ENCODE measurements around the gene MEG3. TPM values are rescaled to one million over a fixed set of nuclear protein-coding genes. Genes with fewer than 3 reads are reported as not detected.

MEG3 gene
- total and polyA plus RNA-seq, 2 of the 8 experiments (the other 6 are each of a cell fraction or from before 2014, with no cell fraction given), result 0.17 to 1.1 TPM

- ChIA-PET POLR2A (ENCODE audit: partially characterized antibody) (no interaction called here), CTCF (ENCODE audit: partially characterized antibody) (interaction anchor here (1.6 kb wide), 1 partner anchor 9 kb away, joined by 5 read pairs; no protein-coding TSS in a partner anchor)
- Histone ChIP-seq H2BK12ac (ENCODE audit: low read depth, low read length) (no peak overlapping the region), H3K56ac (replicated peaks; ENCODE audit: insufficient read length, low read depth, low read length) (no peak overlapping the region), H2BK120ac (replicated peaks; ENCODE audit: low read depth, low read length) (no peak overlapping the region), H3K18ac (ENCODE audit: extremely low read depth, low read length) (no peak overlapping the region), H3K79me2 (ENCODE audit: control insufficient read depth in 1 of 2, insufficient read depth in 2 of 2, low read length in 2 of 2) (no peaks in the 10 kb centered on the region), H3K79me1 (ENCODE audit: low read depth, low read length) (no peaks in the 10 kb centered on the region), H3K23ac (ENCODE audit: insufficient read length) (no peak overlapping the region), H2BK20ac (ENCODE audit: low read length) (no peak overlapping the region), H4K91ac (replicated peaks; ENCODE audit: insufficient read length, low read length) (no peak overlapping the region), H2AK5ac (ENCODE audit: low read depth, low read length) (no peak overlapping the region), H3K36me3 (ENCODE audit: control insufficient read depth in 2 of 4, insufficient read depth in 4 of 4, low read length in 3 of 4) (no peaks in the 10 kb centered on the region), H4K8ac (ENCODE audit: extremely low read depth, insufficient read depth, low read length) (no peak overlapping the region), H3K27ac (ENCODE audit: low read depth, low read length) (no peak overlapping the region), H3K4ac (replicated peaks; ENCODE audit: insufficient read length, low read depth, low read length) (no peak overlapping the region), H3K4me3 (ENCODE audit: extremely low read depth in 1 of 4, insufficient read depth in 2 of 4, low read depth in 3 of 4, low read length in 4 of 4) (no peak overlapping the region), H2AFZ (ENCODE audit: low read length) (no peak overlapping the region), H3K4me1 (replicated peaks in 1 of 4; ENCODE audit: control insufficient read depth in 3 of 4, insufficient read depth in 4 of 4, low read length in 3 of 4) (no peaks in the 10 kb centered on the region; a peak in 2 of 7 replicates), H3K4me2 (ENCODE audit: insufficient read depth in 1 of 2, low read depth in 2 of 2, low read length in 2 of 2) (no peak overlapping the region), H3K9me3 (ENCODE audit: insufficient read depth in 2 of 2, low read depth in 1 of 2, low read length in 1 of 2) (peaks cover 7 to 14% of the 10 kb centered on the region in 2 experiments; a peak in 3 of 4 replicates), H3K14ac (ENCODE audit: insufficient read length) (no peak overlapping the region), H3K9ac (replicated peaks in 1 of 4; ENCODE audit: extremely low read depth in 1 of 4, low read depth in 3 of 4, low read length in 3 of 4) (no peak overlapping the region), H4K5ac (ENCODE audit: insufficient read length, low read depth, low read length) (no peak overlapping the region), H3K27me3 (replicated peaks in 1 of 4; ENCODE audit: control insufficient read depth in 3 of 4, extremely low read depth in 1 of 4, insufficient read depth in 3 of 4, low read length in 3 of 4) (no peaks in the 10 kb centered on the region), H4K20me1 (replicated peaks in 1 of 2; ENCODE audit: control insufficient read depth in 1 of 2, insufficient read depth in 2 of 2, low read length in 2 of 2) (no peaks in the 10 kb centered on the region), H2BK5ac (ENCODE audit: low read depth, low read length) (no peak overlapping the region), H3K23me2 (ENCODE audit: low read depth, low read length) (peaks cover 3% of the 10 kb centered on the region; the same call in 1 of the 2 replicates), H2BK15ac (ENCODE audit: low read length) (no peak overlapping the region)
- WGBS, 2 experiments (ENCODE audit: extremely low coverage in 1 of 2, insufficient coverage in 1 of 2, insufficient read length in 1 of 2, insufficient replicate concordance in 2 of 2, low coverage in 1 of 2, low lambda C conversion rate in 2 of 2, missing lambda C conversion rate in 1 of 2), result 94% methylated on average over 15 of the region's 18 CpGs; no CpG with 5 or more reads in 1 of the 2 experiments
- DNase-seq (ENCODE audit: low read depth in 1 of 2, low spot score in 2 of 2), result no peak
- no peak for FAIRE-seq
- TF ChIP-seq ZNF274 (IDR thresholded peaks at IDR 0.05; ENCODE audit: borderline replicate concordance, extremely low read depth, low read length) (no peak), HDAC6 (IDR thresholded peaks at IDR 0.05; ENCODE audit: low read depth, low read length) (no peak), SRF (IDR thresholded peaks at IDR 0.05; ENCODE audit: low read depth, low read length) (no peak), JUN (IDR thresholded peaks at IDR 0.05; ENCODE audit: low read depth, low read length) (no peak), NANOG (IDR thresholded peaks at IDR 0.05; ENCODE audit: insufficient read depth, low read depth, low read length, poor library complexity, severe bottlenecking) (no peak), CBX8 (IDR thresholded peaks at IDR 0.05; ENCODE audit: borderline replicate concordance, low read depth, low read length) (no peak), TEAD4 (IDR thresholded peaks at IDR 0.05; ENCODE audit: low read depth, low read length) (no peak), KDM4A (IDR thresholded peaks at IDR 0.05; ENCODE audit: low read depth, low read length, severe bottlenecking) (no peak), KDM5A (IDR thresholded peaks at IDR 0.05; ENCODE audit: low read length) (no peak)
These were observed 33.9 kb downstream of the MEG3 start for GRCh38 chr14:100859781-100860180.

Measured in H1 (cell line).